ENCODE measurements around the gene PREX1.

Gene PREX1

DNA sequence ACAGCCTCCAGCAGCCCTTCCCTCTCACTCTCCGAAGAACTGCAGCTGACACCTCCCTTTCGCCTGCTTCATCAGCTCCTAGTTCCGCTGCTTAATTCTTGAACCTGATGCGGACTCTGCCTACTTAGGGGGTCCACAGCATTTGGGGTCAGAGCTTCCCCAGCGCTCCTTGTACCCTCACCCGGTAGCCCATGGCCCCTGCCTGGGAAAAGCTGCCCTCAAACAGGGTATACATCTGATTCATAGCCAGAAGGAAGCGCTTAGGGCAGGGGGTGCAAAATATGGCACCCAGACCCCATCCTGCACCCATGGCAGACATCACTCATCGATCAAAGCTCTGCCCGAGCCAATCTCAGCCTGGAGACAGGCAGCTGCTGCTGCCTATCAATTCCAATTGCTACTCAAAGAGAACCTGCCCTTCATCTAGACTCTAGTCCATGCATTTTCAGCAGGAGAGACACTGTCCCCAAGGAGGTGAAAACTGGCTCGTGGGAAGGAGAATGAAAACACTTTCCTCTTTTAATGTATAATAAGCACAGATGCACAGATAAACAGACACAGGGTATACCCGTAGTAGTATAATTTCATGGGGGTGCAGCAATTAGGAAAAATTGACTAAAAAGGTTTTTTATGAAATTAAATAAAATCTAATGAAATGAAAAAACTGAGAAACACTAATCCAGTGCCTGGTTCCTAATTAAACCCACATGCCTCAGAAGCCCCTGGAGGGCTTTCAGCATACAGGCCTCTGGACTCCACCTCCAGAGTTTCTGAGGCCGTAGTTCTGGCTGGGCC, 194.8 kb downstream of the PREX1 start:
- no peak for ATAC-seq
- TF ChIP-seq ZNF70 (CRISPR knock-in tag; IDR thresholded peaks at IDR 0.05) (no peak), ZNF8 (CRISPR knock-in tag; IDR thresholded peaks at IDR 0.05) (no peak), ZFP3 (CRISPR knock-in tag; IDR thresholded peaks at IDR 0.05) (no peak), PATZ1 (CRISPR knock-in tag; IDR thresholded peaks at IDR 0.05; ENCODE audit: borderline replicate concordance) (no peak), SNAI2 (CRISPR knock-in tag; IDR thresholded peaks at IDR 0.05) (no peak), TCF4 (CRISPR knock-in tag; IDR thresholded peaks at IDR 0.05; ENCODE audit: borderline replicate concordance) (peak; percentile 69; the same call in 1 of the 2 replicates)
- TF ChIP-seq, protein P1, sequence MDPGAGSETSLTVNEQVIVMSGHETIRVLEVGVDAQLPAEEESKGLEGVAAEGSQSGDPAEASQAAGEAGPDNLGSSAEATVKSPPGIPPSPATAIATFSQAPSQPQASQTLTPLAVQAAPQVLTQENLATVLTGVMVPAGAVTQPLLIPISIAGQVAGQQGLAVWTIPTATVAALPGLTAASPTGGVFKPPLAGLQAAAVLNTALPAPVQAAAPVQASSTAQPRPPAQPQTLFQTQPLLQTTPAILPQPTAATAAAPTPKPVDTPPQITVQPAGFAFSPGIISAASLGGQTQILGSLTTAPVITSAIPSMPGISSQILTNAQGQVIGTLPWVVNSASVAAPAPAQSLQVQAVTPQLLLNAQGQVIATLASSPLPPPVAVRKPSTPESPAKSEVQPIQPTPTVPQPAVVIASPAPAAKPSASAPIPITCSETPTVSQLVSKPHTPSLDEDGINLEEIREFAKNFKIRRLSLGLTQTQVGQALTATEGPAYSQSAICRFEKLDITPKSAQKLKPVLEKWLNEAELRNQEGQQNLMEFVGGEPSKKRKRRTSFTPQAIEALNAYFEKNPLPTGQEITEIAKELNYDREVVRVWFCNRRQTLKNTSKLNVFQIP (CRISPR knock-in tag; IDR thresholded peaks at IDR 0.05; ENCODE audit: borderline replicate concordance, low read depth), result no peak

GRCh38 chr20:48632017-48632824, 195.6 kb downstream of the PREX1 start:
- TF ChIP-seq RARB (CRISPR knock-in tag; IDR thresholded peaks at IDR 0.05), result no peak
- TF ChIP-seq, protein P2, sequence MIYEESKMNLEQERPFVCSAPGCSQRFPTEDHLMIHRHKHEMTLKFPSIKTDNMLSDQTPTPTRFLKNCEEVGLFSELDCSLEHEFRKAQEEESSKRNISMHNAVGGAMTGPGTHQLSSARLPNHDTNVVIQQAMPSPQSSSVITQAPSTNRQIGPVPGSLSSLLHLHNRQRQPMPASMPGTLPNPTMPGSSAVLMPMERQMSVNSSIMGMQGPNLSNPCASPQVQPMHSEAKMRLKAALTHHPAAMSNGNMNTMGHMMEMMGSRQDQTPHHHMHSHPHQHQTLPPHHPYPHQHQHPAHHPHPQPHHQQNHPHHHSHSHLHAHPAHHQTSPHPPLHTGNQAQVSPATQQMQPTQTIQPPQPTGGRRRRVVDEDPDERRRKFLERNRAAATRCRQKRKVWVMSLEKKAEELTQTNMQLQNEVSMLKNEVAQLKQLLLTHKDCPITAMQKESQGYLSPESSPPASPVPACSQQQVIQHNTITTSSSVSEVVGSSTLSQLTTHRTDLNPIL (CRISPR knock-in tag; IDR thresholded peaks at IDR 0.05; ENCODE audit: low read depth), result no peak
- no peak for TF ChIP-seq ZFP30 (CRISPR knock-in tag; IDR thresholded peaks at IDR 0.05)
- TF ChIP-seq ESRRG (CRISPR knock-in tag; IDR thresholded peaks at IDR 0.05), result no peak
- TF ChIP-seq, protein P1 (CRISPR knock-in tag; IDR thresholded peaks at IDR 0.05; ENCODE audit: borderline replicate concordance, low read depth), result no peak
- TF ChIP-seq TCF4 (CRISPR knock-in tag; IDR thresholded peaks at IDR 0.05; ENCODE audit: borderline replicate concordance), result no peak
- TF ChIP-seq ZNF565 (CRISPR knock-in tag; conservative IDR thresholded peaks at IDR 0.05; ENCODE audit: low read depth), result no peak
- TF ChIP-seq ZNF70 (CRISPR knock-in tag; IDR thresholded peaks at IDR 0.05), result no peak
- no peak for ATAC-seq

DNA sequence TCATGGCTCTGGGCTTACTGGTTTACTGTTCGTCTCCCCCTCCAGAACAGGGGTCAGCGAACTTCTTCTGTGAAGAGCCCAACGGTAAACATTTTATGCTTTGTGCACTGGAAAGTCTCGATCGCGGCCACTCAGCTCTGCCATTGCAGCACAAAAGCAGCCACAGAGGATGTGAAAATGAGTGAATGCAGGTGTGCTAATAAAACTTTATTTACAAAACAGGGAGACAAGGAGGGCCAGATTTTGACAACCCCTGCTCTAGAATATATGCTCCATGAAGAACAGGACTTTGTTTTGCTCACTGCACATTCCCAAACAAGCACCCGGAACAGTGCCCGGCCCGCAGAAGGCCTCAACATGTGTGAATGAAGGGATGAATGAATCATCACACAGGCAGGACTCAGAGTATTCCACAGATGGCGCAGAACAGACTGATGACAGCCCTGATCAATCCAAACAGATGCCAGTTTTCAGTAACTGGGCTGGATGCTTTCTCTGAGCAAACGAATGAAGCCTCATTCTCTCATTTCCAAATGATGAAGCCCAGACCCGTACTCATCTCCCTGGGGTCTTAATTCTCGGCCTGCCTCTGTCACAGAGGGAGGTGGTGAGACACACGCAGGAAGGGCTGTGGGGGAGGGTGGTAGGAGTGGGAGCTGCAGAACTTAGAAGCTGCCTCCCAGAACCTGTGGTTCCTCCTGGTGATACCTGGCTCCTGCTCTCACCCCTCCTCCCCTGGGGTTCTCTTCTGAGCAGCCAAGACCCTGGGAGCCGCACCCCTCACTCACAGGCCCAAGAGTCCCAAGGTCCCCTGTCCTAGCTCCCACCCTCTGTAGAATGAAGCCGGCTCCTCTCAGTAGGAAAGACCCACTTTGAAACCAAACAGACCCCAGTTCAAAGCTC, 196.4 kb downstream of the PREX1 start:
- peak; percentile 53; the same call in 2 of the 3 replicates for ATAC-seq
- TF ChIP-seq RARB (CRISPR knock-in tag; IDR thresholded peaks at IDR 0.05), result no peak

DNA sequence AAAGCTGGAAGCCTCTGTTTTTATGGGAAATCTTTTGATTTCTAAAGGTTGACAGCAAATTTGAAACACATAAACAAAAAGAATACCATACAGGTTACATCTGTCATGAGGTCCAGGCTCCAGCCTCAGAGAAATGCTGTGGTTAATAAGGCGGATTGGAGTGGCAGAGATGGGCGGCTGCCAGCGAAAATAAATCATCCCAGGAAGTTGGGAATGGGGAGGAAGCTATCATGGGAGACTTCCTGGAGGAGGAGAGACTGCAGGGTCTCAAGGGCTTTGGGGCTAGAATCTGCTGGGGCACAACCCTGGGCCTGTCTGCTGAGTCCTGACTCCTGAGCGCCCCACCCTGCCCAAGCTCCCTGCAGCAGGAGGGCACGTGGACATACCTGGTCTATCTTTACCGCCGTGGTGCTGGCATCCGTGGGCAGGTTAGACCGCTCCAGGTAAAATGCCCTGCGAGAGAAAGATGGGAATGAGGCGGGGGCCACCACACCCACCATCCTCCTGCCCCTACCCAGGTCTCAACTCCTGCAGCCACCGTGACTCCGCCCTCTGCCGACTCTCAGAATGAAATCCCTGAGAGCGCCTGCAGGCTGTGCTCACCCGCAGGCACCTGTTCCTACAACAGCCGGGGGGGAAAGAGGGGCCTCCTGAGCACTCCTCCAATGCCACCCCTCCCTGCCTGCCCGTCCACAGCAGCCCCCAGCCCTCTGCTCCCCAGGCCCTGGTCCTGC, 197.3 kb downstream of the PREX1 start:
- ATAC-seq, result no peak
- no peak for TF ChIP-seq ARNTL (CRISPR knock-in tag; IDR thresholded peaks at IDR 0.05; ENCODE audit: borderline replicate concordance, low read depth)
- no peak for TF ChIP-seq TCF4 (CRISPR knock-in tag; IDR thresholded peaks at IDR 0.05; ENCODE audit: borderline replicate concordance)
- TF ChIP-seq, protein P1 (CRISPR knock-in tag; IDR thresholded peaks at IDR 0.05; ENCODE audit: borderline replicate concordance, low read depth), result no peak
- no peak for TF ChIP-seq OSR1 (CRISPR knock-in tag; IDR thresholded peaks at IDR 0.05)
- TF ChIP-seq, protein P3, sequence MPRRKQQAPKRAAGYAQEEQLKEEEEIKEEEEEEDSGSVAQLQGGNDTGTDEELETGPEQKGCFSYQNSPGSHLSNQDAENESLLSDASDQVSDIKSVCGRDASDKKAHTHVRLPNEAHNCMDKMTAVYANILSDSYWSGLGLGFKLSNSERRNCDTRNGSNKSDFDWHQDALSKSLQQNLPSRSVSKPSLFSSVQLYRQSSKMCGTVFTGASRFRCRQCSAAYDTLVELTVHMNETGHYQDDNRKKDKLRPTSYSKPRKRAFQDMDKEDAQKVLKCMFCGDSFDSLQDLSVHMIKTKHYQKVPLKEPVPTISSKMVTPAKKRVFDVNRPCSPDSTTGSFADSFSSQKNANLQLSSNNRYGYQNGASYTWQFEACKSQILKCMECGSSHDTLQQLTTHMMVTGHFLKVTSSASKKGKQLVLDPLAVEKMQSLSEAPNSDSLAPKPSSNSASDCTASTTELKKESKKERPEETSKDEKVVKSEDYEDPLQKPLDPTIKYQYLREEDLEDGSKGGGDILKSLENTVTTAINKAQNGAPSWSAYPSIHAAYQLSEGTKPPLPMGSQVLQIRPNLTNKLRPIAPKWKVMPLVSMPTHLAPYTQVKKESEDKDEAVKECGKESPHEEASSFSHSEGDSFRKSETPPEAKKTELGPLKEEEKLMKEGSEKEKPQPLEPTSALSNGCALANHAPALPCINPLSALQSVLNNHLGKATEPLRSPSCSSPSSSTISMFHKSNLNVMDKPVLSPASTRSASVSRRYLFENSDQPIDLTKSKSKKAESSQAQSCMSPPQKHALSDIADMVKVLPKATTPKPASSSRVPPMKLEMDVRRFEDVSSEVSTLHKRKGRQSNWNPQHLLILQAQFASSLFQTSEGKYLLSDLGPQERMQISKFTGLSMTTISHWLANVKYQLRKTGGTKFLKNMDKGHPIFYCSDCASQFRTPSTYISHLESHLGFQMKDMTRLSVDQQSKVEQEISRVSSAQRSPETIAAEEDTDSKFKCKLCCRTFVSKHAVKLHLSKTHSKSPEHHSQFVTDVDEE (CRISPR knock-in tag; IDR thresholded peaks at IDR 0.05), result no peak
